WERI-Rb-1 (cell line): Measurements from ENCODE around the gene TNIK.

Experiments used
- DNase-seq: peaks from one replicate; pipeline ENCODE4 v3.0.0-alpha.2; 2020
- H3K27ac ChIP-seq: fragments of 250-450 bp; sonication (Bioruptor Pico); 2 replicates; pipeline ENCODE4 v1.5.1; 2020; ENCODE audit warnings: mild to moderate bottlenecking, moderate library complexity
- H3K27me3 ChIP-seq: fragments of 250-450 bp; sonication (Bioruptor Pico); 2 replicates; pipeline ENCODE4 v1.5.1; 2021; ENCODE audit warnings: mild to moderate bottlenecking, low read depth, moderate library complexity; ENCODE audit not compliant: insufficient read depth, severe bottlenecking
- H3K36me3 ChIP-seq: fragments of 250-450 bp; sonication (Bioruptor Pico); 2 replicates; pipeline ENCODE4 v1.5.1; 2020; ENCODE audit warnings: mild to moderate bottlenecking, moderate library complexity
- H3K4me3 ChIP-seq: 2 replicates; pipeline ENCODE4 v1.5.1; 2011; ENCODE audit warnings: low read depth, mild to moderate bottlenecking, control low read depth, low read length
- H3K9me3 ChIP-seq: fragments of 250-450 bp; sonication (Bioruptor Pico); 2 replicates; pipeline ENCODE4 v1.5.1; 2021; ENCODE audit warnings: mild to moderate bottlenecking, moderate library complexity; ENCODE audit not compliant: severe bottlenecking
- TF ChIP-seq, protein P1 (sequence below): IDR thresholded peaks from 2 replicates; pipeline ENCODE4 v1.5.1; 2011; ENCODE audit warnings: low read depth, mild to moderate bottlenecking, control low read depth, inconsistent platforms, low read length

Gene TNIK

DNA sequence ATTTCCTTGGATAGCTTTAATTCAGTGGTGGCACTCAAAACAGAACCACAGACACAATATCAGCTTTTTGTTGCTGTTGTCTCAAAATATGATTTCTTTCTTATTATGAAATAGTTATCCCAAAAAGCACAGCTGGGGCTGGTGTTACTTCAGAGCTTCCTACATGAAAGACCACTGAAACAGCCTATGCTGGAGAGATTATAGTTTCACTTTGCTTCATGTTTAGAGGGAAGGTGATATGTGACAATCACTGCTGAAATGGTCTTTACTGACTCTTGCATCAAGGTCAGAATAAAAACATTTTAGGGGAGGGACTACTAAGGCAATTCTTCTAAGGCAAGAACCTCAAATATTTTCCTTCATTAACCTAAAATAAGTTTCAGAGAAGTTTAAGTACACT lies 190.7 kb downstream of the TNIK start:
- TF ChIP-seq, protein P1, sequence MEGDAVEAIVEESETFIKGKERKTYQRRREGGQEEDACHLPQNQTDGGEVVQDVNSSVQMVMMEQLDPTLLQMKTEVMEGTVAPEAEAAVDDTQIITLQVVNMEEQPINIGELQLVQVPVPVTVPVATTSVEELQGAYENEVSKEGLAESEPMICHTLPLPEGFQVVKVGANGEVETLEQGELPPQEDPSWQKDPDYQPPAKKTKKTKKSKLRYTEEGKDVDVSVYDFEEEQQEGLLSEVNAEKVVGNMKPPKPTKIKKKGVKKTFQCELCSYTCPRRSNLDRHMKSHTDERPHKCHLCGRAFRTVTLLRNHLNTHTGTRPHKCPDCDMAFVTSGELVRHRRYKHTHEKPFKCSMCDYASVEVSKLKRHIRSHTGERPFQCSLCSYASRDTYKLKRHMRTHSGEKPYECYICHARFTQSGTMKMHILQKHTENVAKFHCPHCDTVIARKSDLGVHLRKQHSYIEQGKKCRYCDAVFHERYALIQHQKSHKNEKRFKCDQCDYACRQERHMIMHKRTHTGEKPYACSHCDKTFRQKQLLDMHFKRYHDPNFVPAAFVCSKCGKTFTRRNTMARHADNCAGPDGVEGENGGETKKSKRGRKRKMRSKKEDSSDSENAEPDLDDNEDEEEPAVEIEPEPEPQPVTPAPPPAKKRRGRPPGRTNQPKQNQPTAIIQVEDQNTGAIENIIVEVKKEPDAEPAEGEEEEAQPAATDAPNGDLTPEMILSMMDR = no peak
- no peak for DNase-seq
- Histone ChIP-seq H3K27me3 (no peaks in the 10 kb centered on the region), H3K36me3 (no peaks in the 10 kb centered on the region), H3K27ac (no peak overlapping the region), H3K9me3 (no peaks in the 10 kb centered on the region), H3K4me3 (no peak overlapping the region)

GRCh38 chr3:171268677-171269076 lies 191.5 kb downstream of the TNIK start:
- Histone ChIP-seq H3K36me3 (no peaks in the 10 kb centered on the region), H3K4me3 (no peak overlapping the region), H3K9me3 (no peaks in the 10 kb centered on the region), H3K27me3 (no peaks in the 10 kb centered on the region), H3K27ac (no peak overlapping the region)
- no peak for DNase-seq
- TF ChIP-seq, protein P1 = no peak

- no peak overlapping the region for H3K27ac ChIP-seq
- TF ChIP-seq, protein P1 = no peak
- no peak for DNase-seq
- no peaks in the 10 kb centered on the region for H3K27me3 ChIP-seq
- H3K4me3 ChIP-seq = no peak overlapping the region
- H3K9me3 ChIP-seq = no peaks in the 10 kb centered on the region
- no peaks in the 10 kb centered on the region for H3K36me3 ChIP-seq
These were observed 193.1 kb downstream of the TNIK start for GRCh38 chr3:171267104-171267503.

DNA sequence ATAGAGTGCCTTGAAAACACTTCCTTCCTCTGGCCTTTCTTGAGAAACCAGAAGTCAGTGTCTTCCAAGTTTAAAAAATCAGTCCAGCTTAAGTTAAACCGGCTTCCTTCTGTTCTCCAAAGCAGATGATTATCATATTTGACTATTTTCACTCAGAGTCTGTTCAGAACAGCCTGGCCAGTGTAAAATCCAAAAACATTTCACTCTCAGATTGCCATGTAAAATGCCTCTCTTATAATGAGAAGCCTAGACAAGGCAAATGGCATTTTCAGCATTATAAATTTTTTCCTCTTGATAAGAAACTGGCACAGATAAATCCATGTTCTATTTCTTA lies 193.5 kb downstream of the TNIK start:
- Histone ChIP-seq H3K27ac (no peak overlapping the region), H3K27me3 (no peaks in the 10 kb centered on the region), H3K4me3 (no peak overlapping the region), H3K9me3 (no peaks in the 10 kb centered on the region), H3K36me3 (no peaks in the 10 kb centered on the region)
- TF ChIP-seq, protein P1 = no peak
- no peak for DNase-seq

- no peak overlapping the region for H3K27ac ChIP-seq
- no peaks in the 10 kb centered on the region for H3K36me3 ChIP-seq
- no peak overlapping the region for H3K4me3 ChIP-seq
- DNase-seq = no peak
- H3K9me3 ChIP-seq = no peaks in the 10 kb centered on the region
- H3K27me3 ChIP-seq = no peaks in the 10 kb centered on the region
- TF ChIP-seq, protein P1 = no peak
These were observed 194.0 kb downstream of the TNIK start for GRCh38 chr3:171266034-171266739.

DNA sequence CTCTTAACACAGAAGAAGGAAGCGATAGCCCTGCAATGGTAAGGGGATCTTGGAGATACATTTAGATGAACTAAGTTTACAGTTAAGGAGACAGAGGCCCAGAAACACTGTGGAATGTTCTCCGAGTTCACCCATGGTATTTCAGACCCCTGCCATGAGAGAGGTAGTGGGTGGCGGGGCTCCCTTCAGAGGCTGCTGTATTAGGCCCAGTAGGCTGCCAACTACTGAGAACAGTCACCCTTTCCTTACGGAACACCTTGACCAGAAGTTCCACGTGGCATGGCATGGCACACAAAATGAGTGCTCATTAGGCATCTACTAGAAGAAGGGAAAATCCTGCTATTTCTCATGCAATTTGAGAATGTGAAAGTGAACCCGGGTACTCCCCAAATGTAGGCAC lies 195.4 kb downstream of the TNIK start:
- H3K4me3 ChIP-seq = no peak overlapping the region
- no peak for DNase-seq
- no peak overlapping the region for H3K27ac ChIP-seq
- H3K27me3 ChIP-seq = no peaks in the 10 kb centered on the region
- no peaks in the 10 kb centered on the region for H3K36me3 ChIP-seq
- TF ChIP-seq, protein P1 = no peak
- H3K9me3 ChIP-seq = no peaks in the 10 kb centered on the region
